Stimulated activated CD8-positive, alpha-beta memory T cell treated with anti-CD3 and anti-CD28 coated beads, Interleukin-12 subunit alpha, Interleukin-12 subunit beta, amount 100 ng/mL, for 24 hours (primary cell): ENCODE data around the gene ITGAL.
"Not testable (repeated sequence)": the region's sequence is repeated elsewhere in the genome, so short reads cannot be mapped to it uniquely, and the experiment has no call there.

Source experiments
- DNase-seq: peaks from one replicate; pipeline ENCODE4 v3.0.0-alpha.2; 2020; ENCODE audit errors: extremely low read depth

The ITGAL gene

GRCh38 chr16:30457743-30458560, 14.6 kb upstream of the ITGAL start:
- DNase-seq: no peak

GRCh38 chr16:30458561-30459394, 13.8 kb upstream of the ITGAL start:
- DNase-seq: peak; percentile 74

GRCh38 chr16:30459456-30459855, 13.1 kb upstream of the ITGAL start:
- no peak for DNase-seq

GRCh38 chr16:30461426-30461825, 11.1 kb upstream of the ITGAL start:
- DNase-seq: not testable (repeated sequence)

- DNase-seq: no peak
These were observed 8.5 kb upstream of the ITGAL start for GRCh38 chr16:30464078-30464477.

- DNase-seq: no peak
These were observed 2.4 kb upstream of the ITGAL start for GRCh38 chr16:30470170-30470512.

GRCh38 chr16:30470632-30470995, 1.9 kb upstream of the ITGAL start:
- no peak for DNase-seq

GRCh38 chr16:30473231-30474073, 910 bp downstream of the ITGAL start:
- peak; percentile 56 for DNase-seq

- no peak for DNase-seq
These were observed 1.5 kb downstream of the ITGAL start for GRCh38 chr16:30474074-30474452.

- no peak for DNase-seq
These were observed 2.1 kb downstream of the ITGAL start for GRCh38 chr16:30474684-30475083.

GRCh38 chr16:30476991-30477390, 4.4 kb downstream of the ITGAL start:
- DNase-seq: no peak

- DNase-seq: not testable (repeated sequence)
These were observed 5.2 kb downstream of the ITGAL start for GRCh38 chr16:30477773-30478172.

- no peak for DNase-seq
These were observed 6.4 kb downstream of the ITGAL start for GRCh38 chr16:30478766-30479478.

- no peak for DNase-seq
These were observed 8.8 kb downstream of the ITGAL start for GRCh38 chr16:30481381-30481780.

GRCh38 chr16:30482366-30482765, 9.8 kb downstream of the ITGAL start:
- DNase-seq: no peak

GRCh38 chr16:30484887-30485286, 12.3 kb downstream of the ITGAL start:
- DNase-seq: no peak

GRCh38 chr16:30485818-30486436, 13.4 kb downstream of the ITGAL start:
- DNase-seq: no peak

GRCh38 chr16:30488764-30489605, 16.4 kb downstream of the ITGAL start:
- DNase-seq: no peak

- DNase-seq: no peak
These were observed 17.7 kb downstream of the ITGAL start for GRCh38 chr16:30490210-30490609.

- no peak for DNase-seq
These were observed 18.7 kb downstream of the ITGAL start for GRCh38 chr16:30491229-30491628.
